OCI-LY7 (cell line): ENCODE measurements around the gene ZNF281. TPM values are rescaled to one million over a fixed set of nuclear protein-coding genes. Genes with fewer than 3 reads are reported as not detected.
"Not testable (repeated sequence)": the region's sequence is repeated elsewhere in the genome, so short reads cannot be mapped to it uniquely, and the experiment has no call there.

Source experiments
- BruUV-seq: library from RNA; stranded (reverse); fragments of 400-500 nt; replicated peaks from 2 replicates; lab custom pipeline; 2021; lab: Mats Ljungman, UMichigan
- CTCF ChIA-PET: fragments of 300-600 bp; sonication (Branson Sonifier 250); formaldehyde crosslinking; loops from one replicate; lab custom pipeline; 2022; ENCODE audit warnings: antibody characterized with exemption; ENCODE audit not compliant: unreplicated experiment; lab: Charles Lee
- POLR2A ChIA-PET: fragments of 300-600 bp; sonication (Branson Sonifier 250); formaldehyde crosslinking; loops from one replicate; lab custom pipeline; 2022; ENCODE audit warnings: antibody characterized with exemption; lab: Charles Lee
- DNase-seq: peaks from one replicate; pipeline ENCODE4 v3.0.0-alpha.2; 2015; ENCODE audit warnings: low spot score
- H2AFZ ChIP-seq: fragments of 200-600 bp; sonication (generic), shearing (Covaris generic); 2 replicates; pipeline ENCODE4 v1.6.1; 2014; ENCODE audit warnings: mild to moderate bottlenecking, antibody characterized with exemption, low read length, moderate library complexity
- H3K27ac ChIP-seq: fragments of 200-600 bp; sonication (generic); 2 replicates; pipeline ENCODE4 v1.5.1; 2014; ENCODE audit warnings: mixed run types, low read depth, mild to moderate bottlenecking, moderate library complexity, low read length, inconsistent platforms; ENCODE audit not compliant: poor library complexity, severe bottlenecking
- H3K36me3 ChIP-seq: fragments of 200-600 bp; sonication (generic); 2 replicates; pipeline ENCODE4 v1.6.1; 2014; ENCODE audit warnings: mild to moderate bottlenecking, antibody characterized with exemption, low read length, moderate library complexity, mixed read lengths; ENCODE audit not compliant: insufficient read depth
- H3K4me1 ChIP-seq: fragments of 200-600 bp; sonication (generic); 2 replicates; pipeline ENCODE4 v1.5.1; 2014; ENCODE audit warnings: mild to moderate bottlenecking, low read length; ENCODE audit not compliant: insufficient read depth, poor library complexity, severe bottlenecking
- H3K4me2 ChIP-seq: fragments of 200-600 bp; sonication (generic); 2 replicates; pipeline ENCODE4 v1.6.1; 2014; ENCODE audit warnings: mild to moderate bottlenecking, low read length
- H3K4me3 ChIP-seq: fragments of 200-600 bp; sonication (generic); 2 replicates; pipeline ENCODE4 v1.5.1; 2014; ENCODE audit warnings: mild to moderate bottlenecking, low read depth, low read length; ENCODE audit not compliant: poor library complexity, severe bottlenecking
- H3K79me2 ChIP-seq: fragments of 200-600 bp; sonication (generic); 2 replicates; pipeline ENCODE4 v1.6.1; 2016; ENCODE audit warnings: low read depth, mild to moderate bottlenecking, low read length, moderate library complexity, mixed read lengths; ENCODE audit not compliant: insufficient read depth
- H3K9me2 ChIP-seq: fragments of 200-600 bp; sonication (generic); 2 replicates; pipeline ENCODE4 v1.6.1; 2016; ENCODE audit warnings: mild to moderate bottlenecking, low read length, mixed read lengths; ENCODE audit not compliant: insufficient read depth
- H3K9me3 ChIP-seq: fragments of 200-600 bp; sonication (generic); 2 replicates; pipeline ENCODE4 v1.6.1; 2014; ENCODE audit warnings: mild to moderate bottlenecking, mixed run types, low read length, mixed read lengths
- H4K20me1 ChIP-seq: fragments of 200-600 bp; sonication (generic); 2 replicates; pipeline ENCODE4 v1.6.1; 2014; ENCODE audit warnings: mild to moderate bottlenecking, antibody characterized with exemption, low read length, moderate library complexity, mixed read lengths; ENCODE audit not compliant: insufficient read depth
- EZH2phosphoT487 ChIP-seq: fragments of 200-600 bp; sonication (generic); IDR thresholded peaks from 2 replicates; pipeline ENCODE4 v1.6.1; 2018; ENCODE audit warnings: low read depth, borderline replicate concordance, mild to moderate bottlenecking, mixed run types, antibody characterized with exemption, low read length, moderate library complexity, mixed read lengths
- intact Hi-C: fragments of 100-400 bp; cut with micrococcal nuclease; formaldehyde crosslinking; loops from one replicate; pipeline ENCODE4 v1.10.0; 2022; ENCODE audit not compliant: unreplicated experiment
- total RNA-seq, 2 experiments: library from RNA; depleted of rRNA in 1 of 2; stranded (reverse); fragments of >200 nt in 1 of 2; shearing (Covaris generic) in 1 of 2; gene quantifications; 2 replicates each; pipeline ENCODE4 v1.2.3, GENCODE V29; 2014 to 2022
- TF ChIP-seq, protein P1 (sequence below): fragments of 200-600 bp; sonication (generic); conservative IDR thresholded peaks from 2 replicates; pipeline ENCODE4 v1.5.1; 2014; ENCODE audit warnings: mild to moderate bottlenecking, antibody characterized with exemption, low read length, moderate library complexity, mixed read lengths

ZNF281 gene
- total RNA-seq, 2 experiments from 2014 or later = 23.6 to 24.2 TPM

DNA sequence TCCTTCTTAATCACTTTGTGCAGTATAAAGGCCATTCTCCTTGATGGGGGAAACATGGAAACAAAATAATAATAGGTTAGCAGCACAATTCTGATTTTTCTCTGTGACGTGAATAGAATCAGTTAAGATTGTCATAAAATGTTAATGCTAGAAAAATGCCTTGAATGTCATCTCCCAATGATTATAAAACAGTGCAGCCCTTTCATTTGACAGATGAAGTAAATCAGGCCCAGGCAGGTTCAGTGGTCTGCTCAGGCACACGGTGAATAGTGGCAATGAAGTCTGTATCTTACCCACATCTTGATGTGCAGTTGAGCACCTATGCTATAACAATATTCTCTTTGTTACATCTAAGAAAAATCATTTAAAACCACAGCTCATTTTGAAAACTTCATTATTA, 32.2 kb upstream of the ZNF281 start:
- CTCF ChIA-PET = no interaction called here
- intact Hi-C loops = no loop called here
- DNase-seq = no peak
- Histone ChIP-seq H3K9me2 (no peaks in the 10 kb centered on the region), H3K4me3 (no peak overlapping the region), H3K27ac (no peak overlapping the region), H4K20me1 (no peaks in the 10 kb centered on the region), H3K36me3 (no peaks in the 10 kb centered on the region), H3K4me1 (peaks cover 6% of the 10 kb centered on the region), H2AFZ (no peak overlapping the region), H3K79me2 (no peaks in the 10 kb centered on the region), H3K4me2 (no peak overlapping the region), H3K9me3 (no peaks in the 10 kb centered on the region)
- POLR2A ChIA-PET = interaction anchor here (0.6 to 1.2 kb wide), 8 partner anchors 11 to 302 kb away, joined by 3 to 4 read pairs (median 3); no protein-coding TSS in a partner anchor
- TF ChIP-seq, protein P1, sequence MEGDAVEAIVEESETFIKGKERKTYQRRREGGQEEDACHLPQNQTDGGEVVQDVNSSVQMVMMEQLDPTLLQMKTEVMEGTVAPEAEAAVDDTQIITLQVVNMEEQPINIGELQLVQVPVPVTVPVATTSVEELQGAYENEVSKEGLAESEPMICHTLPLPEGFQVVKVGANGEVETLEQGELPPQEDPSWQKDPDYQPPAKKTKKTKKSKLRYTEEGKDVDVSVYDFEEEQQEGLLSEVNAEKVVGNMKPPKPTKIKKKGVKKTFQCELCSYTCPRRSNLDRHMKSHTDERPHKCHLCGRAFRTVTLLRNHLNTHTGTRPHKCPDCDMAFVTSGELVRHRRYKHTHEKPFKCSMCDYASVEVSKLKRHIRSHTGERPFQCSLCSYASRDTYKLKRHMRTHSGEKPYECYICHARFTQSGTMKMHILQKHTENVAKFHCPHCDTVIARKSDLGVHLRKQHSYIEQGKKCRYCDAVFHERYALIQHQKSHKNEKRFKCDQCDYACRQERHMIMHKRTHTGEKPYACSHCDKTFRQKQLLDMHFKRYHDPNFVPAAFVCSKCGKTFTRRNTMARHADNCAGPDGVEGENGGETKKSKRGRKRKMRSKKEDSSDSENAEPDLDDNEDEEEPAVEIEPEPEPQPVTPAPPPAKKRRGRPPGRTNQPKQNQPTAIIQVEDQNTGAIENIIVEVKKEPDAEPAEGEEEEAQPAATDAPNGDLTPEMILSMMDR = no peak
- no peak for TF ChIP-seq EZH2phosphoT487
- BruUV-seq = no TSS peak

DNA sequence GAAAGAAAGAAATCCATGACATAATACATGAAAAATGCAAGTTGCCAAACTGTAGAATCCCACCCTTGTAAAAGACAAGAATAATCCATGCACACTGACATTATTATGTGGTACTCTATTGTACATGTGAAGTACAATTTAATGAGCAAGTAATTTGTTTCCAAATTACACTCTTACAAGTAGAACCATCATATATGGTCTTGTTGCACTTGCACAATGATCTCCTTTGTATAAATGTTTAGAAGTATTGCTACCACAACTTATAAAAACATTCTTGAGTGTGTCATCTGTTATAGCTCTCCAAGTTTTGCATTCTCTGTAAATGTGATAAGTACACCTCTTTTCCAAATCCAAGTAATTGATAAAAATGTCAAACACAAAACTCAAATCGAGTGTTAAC, 29.1 kb upstream of the ZNF281 start:
- POLR2A ChIA-PET = interaction anchor here (0.5 kb wide), 1 partner anchor 52 kb away, joined by 5 read pairs; no protein-coding TSS in a partner anchor
- BruUV-seq = no TSS peak
- no peaks in the 10 kb centered on the region for H3K79me2 ChIP-seq
- TF ChIP-seq, protein P1 = no peak
- TF ChIP-seq EZH2phosphoT487 = no peak
- no peaks in the 10 kb centered on the region for H3K36me3 ChIP-seq
- H4K20me1 ChIP-seq = no peaks in the 10 kb centered on the region
- H3K4me2 ChIP-seq = no peak overlapping the region
- intact Hi-C loops = no loop called here
- no peaks in the 10 kb centered on the region for H3K9me2 ChIP-seq
- peaks cover 6% of the 10 kb centered on the region for H3K4me1 ChIP-seq
- H3K27ac ChIP-seq = no peak overlapping the region
- CTCF ChIA-PET = no interaction called here
- H2AFZ ChIP-seq = no peak overlapping the region
- DNase-seq = no peak
- H3K9me3 ChIP-seq = no peaks in the 10 kb centered on the region
- H3K4me3 ChIP-seq = no peak overlapping the region

GRCh38 chr1:200438413-200438812, 28.6 kb upstream of the ZNF281 start:
- BruUV-seq, H2AFZ ChIP-seq, intact Hi-C loops, H3K27ac ChIP-seq, H3K4me3 ChIP-seq, H4K20me1 ChIP-seq, H3K79me2 ChIP-seq, H3K4me1 ChIP-seq, CTCF ChIA-PET, H3K9me3 ChIP-seq, H3K36me3 ChIP-seq, H3K9me2 ChIP-seq, H3K4me2 ChIP-seq, DNase-seq: not testable (repeated sequence)
- POLR2A ChIA-PET = interaction anchor here (0.5 to 1.5 kb wide), 6 partner anchors 14 to 106 kb away, joined by 3 to 8 read pairs (median 5); no protein-coding TSS in a partner anchor
